Muscle of leg (tissue), 11 donors: Measurements from ENCODE around the gene GRK4. TPM values are rescaled to one million over a fixed set of nuclear protein-coding genes. Genes with fewer than 3 reads are reported as not detected.

Experiments
- DNase-seq: peaks from one replicate; pipeline ENCODE4 v3.0.0; 2013
- H3K27ac ChIP-seq: one replicate; pipeline ENCODE4 v1.5.1; 2013; ENCODE audit warnings: mild to moderate bottlenecking, low read length, control low read depth
- H3K27me3 ChIP-seq: one replicate; pipeline ENCODE4 v1.6.1; 2013; ENCODE audit warnings: low read length; ENCODE audit not compliant: control insufficient read depth, insufficient read depth
- H3K36me3 ChIP-seq: one replicate; pipeline ENCODE4 v1.6.1; 2013; ENCODE audit warnings: low read length; ENCODE audit not compliant: control insufficient read depth, insufficient read depth
- H3K4me1 ChIP-seq: one replicate; pipeline ENCODE4 v1.6.1; 2013; ENCODE audit warnings: low read length; ENCODE audit not compliant: control insufficient read depth, insufficient read depth
- H3K4me3 ChIP-seq: one replicate; pipeline ENCODE4 v1.5.1; 2013; ENCODE audit warnings: low read length, control low read depth
- H3K9me3 ChIP-seq: replicated peaks from 2 replicates; pipeline ENCODE4 v1.6.1; 2013; ENCODE audit warnings: low read depth, low read length; ENCODE audit not compliant: control insufficient read depth
- WGBS: methylation state at CpG from one replicate; pipeline ENCODE4 v1.1.5; 2013; ENCODE audit warnings: missing lambda C conversion rate; ENCODE audit not compliant: insufficient coverage; 5-methylcytosine and 5-hydroxymethylcytosine counted together
- polyA plus RNA-seq, 8 donors: library from polyadenylated mRNA; unstranded; fragments of 120-200 nt; gene quantifications; one replicate each; pipeline versions ENCODE4 v1.2.1 to v1.2.3, GENCODE V29; 2013; ENCODE audit warnings: inconsistent platforms in 1 of 8, low replicate concordance in 1 of 8; ENCODE audit not compliant: insufficient read length in 8 of 8, insufficient read depth in 1 of 8
- total RNA-seq: library from RNA; stranded (reverse); fragments of 120-200 nt; gene quantifications from one replicate; pipeline ENCODE4 v1.2.4, GENCODE V29; 2013

The GRK4 gene
- total and polyA plus RNA-seq, 9 donors = 6.7 to 16.1 (median 8.8) TPM

DNA sequence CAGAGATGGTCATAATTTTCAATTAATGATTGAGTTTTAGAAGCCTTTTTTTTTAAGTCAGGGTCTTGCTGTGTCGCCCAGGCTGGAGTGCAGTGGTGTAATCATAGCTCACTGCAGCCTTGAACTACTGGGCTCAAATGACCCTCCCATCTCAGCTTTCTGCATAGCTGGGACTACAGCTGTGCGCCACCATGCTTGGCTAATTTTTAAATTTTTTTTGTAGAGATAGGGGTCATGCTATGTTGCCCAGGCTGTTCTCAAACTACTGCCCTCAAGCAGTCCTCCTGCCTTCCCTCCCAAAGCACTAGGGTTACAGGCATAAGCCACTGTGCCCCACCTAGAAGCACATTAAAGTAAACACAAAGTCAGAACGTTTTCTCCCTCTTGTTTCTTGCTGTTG, 59.3 kb downstream of the GRK4 start:
- Histone ChIP-seq H3K4me1 (no peaks in the 10 kb centered on the region), H3K36me3 (no peaks in the 10 kb centered on the region), H3K4me3 (no peak overlapping the region), H3K9me3 (peaks cover 3% of the 10 kb centered on the region), H3K27ac (no peak overlapping the region), H3K27me3 (no peaks in the 10 kb centered on the region)
- no CpG with 5 or more reads among the region's 3 CpGs for WGBS
- no peak for DNase-seq

DNA sequence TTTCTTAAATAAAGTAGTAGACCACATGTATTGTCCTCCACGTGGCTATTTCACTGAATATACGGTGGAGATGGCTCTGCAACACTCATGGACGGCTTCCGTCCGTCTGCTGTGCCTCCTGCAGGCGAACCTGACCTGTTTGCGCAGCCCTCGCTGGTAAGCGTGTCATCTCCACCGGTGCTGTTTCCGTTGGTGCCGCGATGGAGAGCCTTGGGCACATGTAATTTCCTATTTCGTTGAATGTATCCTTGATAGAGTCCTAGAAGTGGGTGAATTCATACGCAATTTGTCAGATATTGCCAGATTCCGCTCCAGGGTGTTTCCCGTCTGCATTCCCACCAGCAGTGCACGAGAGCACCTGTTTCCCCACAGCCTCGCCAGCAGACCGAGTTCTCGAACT, 62.5 kb downstream of the GRK4 start:
- no peaks in the 10 kb centered on the region for H3K4me1 ChIP-seq
- no peaks in the 10 kb centered on the region for H3K27me3 ChIP-seq
- H3K36me3 ChIP-seq = no peaks in the 10 kb centered on the region
- H3K4me3 ChIP-seq = no peak overlapping the region
- H3K27ac ChIP-seq = no peak overlapping the region
- H3K9me3 ChIP-seq = peaks cover 3% of the 10 kb centered on the region
- 76% methylated on average over 11 of the region's 21 CpGs for WGBS
- no peak for DNase-seq

DNA sequence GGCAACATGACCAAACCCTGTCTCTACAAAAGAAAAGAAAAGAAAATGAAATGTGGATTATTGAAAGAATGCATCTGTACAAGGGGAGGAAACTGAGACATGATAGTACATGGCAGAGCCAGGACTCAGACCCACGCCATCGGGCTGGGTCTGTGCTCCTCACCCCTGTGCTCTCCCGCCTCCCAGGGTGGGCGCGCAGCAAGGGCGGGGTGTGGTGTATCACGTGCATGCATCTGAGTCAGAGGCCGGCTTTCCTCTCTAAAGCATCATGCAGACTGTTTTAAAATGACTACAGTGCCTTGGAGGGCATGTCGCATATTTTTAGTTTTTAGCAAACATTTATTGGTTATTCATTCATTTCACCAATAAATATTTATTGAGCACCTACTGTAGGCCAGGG, 63.2 kb downstream of the GRK4 start:
- 87% methylated on average over 6 of the region's 9 CpGs for WGBS

DNA sequence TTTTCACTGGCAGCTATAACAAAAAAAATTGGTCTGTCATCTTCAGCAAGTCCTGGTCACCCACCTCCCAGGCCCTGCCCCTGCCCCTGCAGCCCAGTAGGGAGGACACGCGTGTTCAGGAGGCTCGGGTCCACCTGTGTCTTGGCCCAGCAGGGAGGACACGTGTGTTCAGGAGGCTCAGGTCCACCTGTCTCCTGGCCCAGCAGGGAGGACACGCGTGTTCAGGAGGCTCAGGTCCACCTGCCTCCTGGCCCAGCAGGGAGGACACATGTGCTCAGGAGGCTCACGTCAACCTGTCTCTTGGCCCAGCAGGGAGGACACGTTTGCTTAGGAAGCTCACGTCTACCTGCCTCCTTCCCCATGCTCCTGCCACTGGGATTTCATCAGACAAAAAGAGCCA, 66.1 kb downstream of the GRK4 start:
- H3K9me3 ChIP-seq = no peaks in the 10 kb centered on the region
- DNase-seq = no peak
- peaks cover 13% of the 10 kb centered on the region for H3K4me1 ChIP-seq
- no peaks in the 10 kb centered on the region for H3K27me3 ChIP-seq
- H3K4me3 ChIP-seq = no peak overlapping the region
- WGBS = 99% methylated on average over 7 of the region's 9 CpGs
- no peaks in the 10 kb centered on the region for H3K36me3 ChIP-seq
- H3K27ac ChIP-seq = no peak overlapping the region

More for the DNA sequence above, 63.2 kb downstream of the GRK4 start:
- peaks cover 4% of the 10 kb centered on the region for H3K4me1 ChIP-seq
- no peaks in the 10 kb centered on the region for H3K36me3 ChIP-seq
- H3K27me3 ChIP-seq = no peaks in the 10 kb centered on the region
- DNase-seq = no peak
- H3K27ac ChIP-seq = no peak overlapping the region
- no peak overlapping the region for H3K4me3 ChIP-seq
- H3K9me3 ChIP-seq = peaks cover 3% of the 10 kb centered on the region

DNA sequence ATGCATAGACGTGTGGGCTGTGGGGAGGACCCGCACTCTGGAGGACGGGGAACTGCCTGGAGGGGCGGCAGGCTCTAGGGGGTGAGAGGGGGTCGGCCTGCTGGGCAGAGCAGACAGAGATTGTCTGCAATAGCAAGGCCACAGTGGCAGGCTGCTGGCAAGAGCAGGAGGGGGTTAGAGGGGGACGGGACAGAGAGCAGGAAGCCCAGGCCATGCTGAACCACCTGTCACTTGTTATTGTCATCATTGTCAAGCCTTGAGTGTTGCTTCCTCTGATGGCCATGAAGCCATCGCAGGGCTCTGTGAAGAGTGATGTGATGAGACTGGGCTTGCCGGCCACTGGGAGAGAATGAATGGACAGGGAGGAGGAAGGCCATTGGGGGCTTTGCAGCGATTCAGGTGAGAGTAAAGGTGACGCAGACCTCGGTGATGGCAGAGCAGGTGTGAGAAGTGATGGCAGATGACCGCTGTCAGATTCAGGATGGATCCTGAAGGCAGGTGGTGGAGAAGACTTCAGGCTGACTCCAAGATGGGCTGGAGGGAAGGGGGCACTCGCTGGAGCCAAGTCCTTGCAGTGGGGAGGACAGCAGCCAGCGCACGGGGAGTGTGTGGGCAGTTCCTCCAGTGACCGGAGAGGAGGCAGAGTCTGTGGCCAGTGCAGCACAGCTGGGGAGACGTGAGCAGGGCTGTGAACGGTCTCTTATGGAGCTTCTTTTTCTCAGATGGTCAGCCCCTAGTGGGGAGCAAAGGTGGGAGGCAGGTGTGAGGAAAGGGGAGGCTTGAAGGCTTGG, 67.4 kb downstream of the GRK4 start:
- peaks cover 13% of the 10 kb centered on the region for H3K4me1 ChIP-seq
- no peaks in the 10 kb centered on the region for H3K9me3 ChIP-seq
- no peaks in the 10 kb centered on the region for H3K27me3 ChIP-seq
- DNase-seq = no peak
- no peak overlapping the region for H3K27ac ChIP-seq
- no peaks in the 10 kb centered on the region for H3K36me3 ChIP-seq
- WGBS = 71% methylated on average over 18 of the region's 18 CpGs
- no peak overlapping the region for H3K4me3 ChIP-seq

DNA sequence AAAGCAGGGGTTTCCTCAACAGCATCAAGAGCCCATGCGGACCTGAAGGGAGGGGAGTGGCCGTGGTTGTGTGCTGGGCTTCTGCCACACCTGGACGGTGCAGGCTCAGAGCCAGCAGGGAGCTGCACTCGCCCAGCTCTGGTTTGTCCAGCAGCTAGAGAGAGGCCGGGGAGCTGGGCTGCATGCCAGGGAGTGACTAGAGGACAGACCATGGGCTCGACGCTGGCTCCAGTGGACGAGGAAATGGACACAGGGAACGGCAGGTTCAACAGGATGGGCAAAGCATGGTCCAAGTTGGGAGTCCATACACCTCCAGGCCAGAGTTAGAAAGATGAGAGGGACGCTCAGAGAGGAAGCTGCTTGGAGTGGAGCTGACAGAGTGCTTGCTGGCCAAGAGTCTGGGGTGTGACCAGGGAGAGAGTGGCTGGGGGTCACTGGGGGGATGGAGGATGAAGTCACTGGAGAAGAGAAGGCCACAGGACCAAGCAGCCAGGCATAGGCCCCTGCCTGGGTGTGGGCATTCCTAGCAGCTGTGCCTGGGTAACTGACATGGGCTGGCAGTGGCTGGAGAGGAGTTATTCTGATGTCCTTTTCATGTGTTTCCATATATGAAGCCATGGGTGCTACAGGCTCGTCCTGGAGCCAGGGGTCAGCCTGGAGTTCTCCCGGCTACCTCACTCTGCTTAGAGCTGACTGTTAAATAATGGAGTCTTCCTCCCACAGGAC, 68.1 kb downstream of the GRK4 start:
- Histone ChIP-seq H3K27me3 (no peaks in the 10 kb centered on the region), H3K27ac (no peak overlapping the region), H3K4me1 (peaks cover 20% of the 10 kb centered on the region), H3K4me3 (no peak overlapping the region), H3K36me3 (no peaks in the 10 kb centered on the region), H3K9me3 (no peaks in the 10 kb centered on the region)
- DNase-seq = no peak
- WGBS = 46% methylated on average over 10 of the region's 12 CpGs

DNA sequence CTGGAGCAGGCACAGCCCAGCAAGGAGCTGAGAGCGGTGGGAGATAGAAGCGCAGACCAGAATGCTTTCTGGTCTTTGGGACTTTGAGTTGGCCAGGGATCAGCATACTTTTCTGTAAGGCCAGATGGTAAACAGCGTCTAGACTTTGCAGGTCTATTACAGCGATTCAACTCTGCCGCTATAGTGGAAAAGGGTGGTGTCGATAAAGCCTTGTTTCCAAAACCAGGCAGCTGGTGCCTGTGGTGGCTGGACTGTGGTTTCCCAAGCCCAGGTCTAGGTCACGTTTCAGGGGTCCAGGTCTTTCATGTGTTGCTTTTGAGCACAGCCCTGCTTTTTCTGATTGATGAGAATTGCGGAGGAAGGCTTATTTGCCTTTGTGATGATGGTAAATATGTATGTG, 70.9 kb downstream of the GRK4 start:
- no peak overlapping the region for H3K27ac ChIP-seq
- no peaks in the 10 kb centered on the region for H3K27me3 ChIP-seq
- DNase-seq = no peak
- H3K4me1 ChIP-seq = peaks cover 38% of the 10 kb centered on the region
- H3K4me3 ChIP-seq = no peak overlapping the region
- H3K9me3 ChIP-seq = no peaks in the 10 kb centered on the region
- H3K36me3 ChIP-seq = no peaks in the 10 kb centered on the region
- 65% methylated on average over 7 of the region's 8 CpGs for WGBS

DNA sequence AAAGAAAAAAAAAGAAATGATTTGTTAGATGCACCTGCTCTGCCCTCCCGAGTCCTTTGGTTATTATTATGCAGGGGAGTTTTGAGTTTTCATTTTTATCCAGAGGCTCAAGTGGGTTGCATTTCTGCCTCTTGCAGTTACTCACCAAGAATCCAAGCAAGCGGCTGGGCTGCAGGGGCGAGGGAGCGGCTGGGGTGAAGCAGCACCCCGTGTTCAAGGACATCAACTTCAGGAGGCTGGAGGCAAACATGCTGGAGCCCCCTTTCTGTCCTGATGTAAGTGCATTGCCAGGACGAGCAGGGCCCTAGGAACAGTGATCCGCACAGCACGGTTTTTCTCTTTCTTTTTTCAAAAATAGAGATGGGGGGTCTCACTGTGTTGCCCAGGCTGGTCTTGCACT, 71.9 kb downstream of the GRK4 start:
- Histone ChIP-seq H3K27me3 (no peaks in the 10 kb centered on the region), H3K36me3 (no peaks in the 10 kb centered on the region), H3K27ac (no peak overlapping the region), H3K4me1 (peaks cover 38% of the 10 kb centered on the region), H3K9me3 (no peaks in the 10 kb centered on the region), H3K4me3 (no peak overlapping the region)
- DNase-seq = no peak
- WGBS = 85% methylated on average over 8 of the region's 8 CpGs

DNA sequence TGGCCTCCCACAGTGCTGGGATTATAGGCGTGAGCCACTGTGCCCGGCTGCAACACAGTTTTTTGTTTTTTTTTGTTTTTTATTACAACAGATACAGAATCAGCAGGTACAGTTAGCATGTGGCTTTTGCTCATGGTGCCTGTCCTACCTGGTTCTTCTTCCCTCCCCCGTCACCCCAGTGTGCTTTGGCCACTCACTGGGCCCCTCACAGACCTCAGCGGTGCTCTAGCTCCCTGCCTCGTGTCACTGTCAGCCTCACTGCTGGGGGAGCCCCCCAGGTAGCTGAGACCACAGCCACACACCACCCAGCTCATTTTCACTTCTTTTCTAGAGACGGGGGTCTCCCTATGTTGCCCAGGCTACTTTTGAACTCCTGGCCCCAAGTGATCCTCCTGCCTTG, 72.3 kb downstream of the GRK4 start:
- 89% methylated on average over 4 of the region's 6 CpGs for WGBS

DNA sequence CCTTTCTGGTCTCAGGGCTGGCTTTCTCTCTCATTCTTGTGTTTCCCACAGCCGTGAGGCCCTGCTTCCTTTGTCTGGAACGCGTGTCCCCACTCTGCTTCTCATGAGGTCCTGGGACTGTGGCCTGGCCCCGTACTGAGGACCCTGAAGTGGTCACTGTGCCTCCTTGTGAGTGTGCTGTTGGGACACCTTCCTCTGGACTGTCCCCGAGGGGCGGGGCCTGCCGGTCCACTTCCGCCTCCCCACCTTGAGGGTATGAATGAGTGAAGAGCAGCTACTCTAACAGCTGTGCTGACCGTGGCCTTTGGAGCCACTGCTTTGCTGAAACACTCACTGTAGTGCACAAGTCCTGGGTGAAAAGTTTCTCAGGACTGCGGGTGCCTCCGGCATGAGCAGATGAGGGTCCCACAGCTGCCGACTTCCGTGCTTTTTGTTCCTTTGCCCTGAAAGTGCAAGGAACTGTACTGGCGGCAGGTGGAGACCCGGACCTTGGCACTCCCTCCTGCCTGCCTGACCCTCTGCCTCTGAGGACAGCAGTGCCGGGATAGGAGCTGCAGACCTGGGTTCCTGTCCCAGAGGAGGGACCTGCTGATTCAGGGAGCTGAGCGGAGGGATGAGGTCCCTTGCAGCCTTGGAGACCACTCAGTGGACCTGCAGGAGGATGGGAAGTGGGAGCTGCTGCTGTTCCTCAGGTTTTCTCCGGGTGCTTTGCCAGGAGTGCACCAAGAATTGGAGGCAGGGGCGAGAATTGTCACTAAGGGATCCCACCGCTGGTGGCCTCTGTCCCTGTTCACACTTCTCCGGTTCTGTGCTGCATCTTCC, 73.0 kb downstream of the GRK4 start:
- Histone ChIP-seq H3K36me3 (no peaks in the 10 kb centered on the region), H3K4me1 (peaks cover 45% of the 10 kb centered on the region), H3K27me3 (no peaks in the 10 kb centered on the region), H3K4me3 (no peak overlapping the region), H3K27ac (no peak overlapping the region), H3K9me3 (no peaks in the 10 kb centered on the region)
- no peak for DNase-seq
- 71% methylated on average over 20 of the region's 21 CpGs for WGBS

More for the DNA sequence above, 72.3 kb downstream of the GRK4 start:
- DNase-seq = no peak
- Histone ChIP-seq H3K4me3 (no peak overlapping the region), H3K27ac (no peak overlapping the region), H3K4me1 (peaks cover 41% of the 10 kb centered on the region), H3K9me3 (no peaks in the 10 kb centered on the region), H3K27me3 (no peaks in the 10 kb centered on the region), H3K36me3 (no peaks in the 10 kb centered on the region)
